ENCODE measurements around the gene STARD10. TPM values are rescaled to one million over a fixed set of nuclear protein-coding genes. Genes with fewer than 3 reads are reported as not detected.

The STARD10 gene
- total and polyA plus RNA-seq, 11 donors: 35.2 to 237 (median 55.2) TPM

DNA sequence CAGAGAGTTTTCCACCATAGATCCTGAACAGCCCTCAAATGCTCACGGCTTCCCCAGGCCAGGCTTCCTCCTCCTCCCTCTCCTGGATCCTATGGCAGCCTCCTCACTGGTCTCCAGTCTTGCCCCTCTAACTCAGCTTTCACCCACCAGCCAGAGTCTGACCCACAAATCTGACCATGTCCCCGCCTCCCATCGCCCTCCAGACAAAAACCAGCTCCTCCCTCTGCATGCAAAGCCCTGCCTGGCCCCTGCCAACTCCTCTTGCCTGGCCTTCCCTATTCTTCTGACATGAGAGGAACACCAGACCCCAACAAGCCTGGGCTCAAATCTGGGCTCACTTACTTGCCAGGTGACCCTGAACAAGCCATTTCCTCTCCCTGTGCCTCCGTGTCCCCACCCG is 87.3 kb downstream of the STARD10 start:
- no peaks in the 10 kb centered on the region for H3K27me3 ChIP-seq
- no peak for ATAC-seq
- peaks cover 0 to 25% (median 11%) of the 10 kb centered on the region in 12 donors for H3K4me1 ChIP-seq
- H3K27ac ChIP-seq: no peak overlapping the region
- 83 to 97% (median 88%) methylated on average over 5 of the region's 5 CpGs for WGBS, 4 donors
- H3K36me3 ChIP-seq: peaks cover 0 to 99% (median 84%) of the 10 kb centered on the region in 9 donors
- no peak overlapping the region for H3K4me3 ChIP-seq
- no peak for TF ChIP-seq POLR2A (IDR thresholded peaks at IDR 0.05)
- TF ChIP-seq, protein P1, sequence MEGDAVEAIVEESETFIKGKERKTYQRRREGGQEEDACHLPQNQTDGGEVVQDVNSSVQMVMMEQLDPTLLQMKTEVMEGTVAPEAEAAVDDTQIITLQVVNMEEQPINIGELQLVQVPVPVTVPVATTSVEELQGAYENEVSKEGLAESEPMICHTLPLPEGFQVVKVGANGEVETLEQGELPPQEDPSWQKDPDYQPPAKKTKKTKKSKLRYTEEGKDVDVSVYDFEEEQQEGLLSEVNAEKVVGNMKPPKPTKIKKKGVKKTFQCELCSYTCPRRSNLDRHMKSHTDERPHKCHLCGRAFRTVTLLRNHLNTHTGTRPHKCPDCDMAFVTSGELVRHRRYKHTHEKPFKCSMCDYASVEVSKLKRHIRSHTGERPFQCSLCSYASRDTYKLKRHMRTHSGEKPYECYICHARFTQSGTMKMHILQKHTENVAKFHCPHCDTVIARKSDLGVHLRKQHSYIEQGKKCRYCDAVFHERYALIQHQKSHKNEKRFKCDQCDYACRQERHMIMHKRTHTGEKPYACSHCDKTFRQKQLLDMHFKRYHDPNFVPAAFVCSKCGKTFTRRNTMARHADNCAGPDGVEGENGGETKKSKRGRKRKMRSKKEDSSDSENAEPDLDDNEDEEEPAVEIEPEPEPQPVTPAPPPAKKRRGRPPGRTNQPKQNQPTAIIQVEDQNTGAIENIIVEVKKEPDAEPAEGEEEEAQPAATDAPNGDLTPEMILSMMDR (IDR thresholded peaks at IDR 0.05): no peak
- DNase-seq: no peak
- intact Hi-C loops (cut with DNase I): no loop called here
- no peaks in the 10 kb centered on the region for H3K9me3 ChIP-seq

DNA sequence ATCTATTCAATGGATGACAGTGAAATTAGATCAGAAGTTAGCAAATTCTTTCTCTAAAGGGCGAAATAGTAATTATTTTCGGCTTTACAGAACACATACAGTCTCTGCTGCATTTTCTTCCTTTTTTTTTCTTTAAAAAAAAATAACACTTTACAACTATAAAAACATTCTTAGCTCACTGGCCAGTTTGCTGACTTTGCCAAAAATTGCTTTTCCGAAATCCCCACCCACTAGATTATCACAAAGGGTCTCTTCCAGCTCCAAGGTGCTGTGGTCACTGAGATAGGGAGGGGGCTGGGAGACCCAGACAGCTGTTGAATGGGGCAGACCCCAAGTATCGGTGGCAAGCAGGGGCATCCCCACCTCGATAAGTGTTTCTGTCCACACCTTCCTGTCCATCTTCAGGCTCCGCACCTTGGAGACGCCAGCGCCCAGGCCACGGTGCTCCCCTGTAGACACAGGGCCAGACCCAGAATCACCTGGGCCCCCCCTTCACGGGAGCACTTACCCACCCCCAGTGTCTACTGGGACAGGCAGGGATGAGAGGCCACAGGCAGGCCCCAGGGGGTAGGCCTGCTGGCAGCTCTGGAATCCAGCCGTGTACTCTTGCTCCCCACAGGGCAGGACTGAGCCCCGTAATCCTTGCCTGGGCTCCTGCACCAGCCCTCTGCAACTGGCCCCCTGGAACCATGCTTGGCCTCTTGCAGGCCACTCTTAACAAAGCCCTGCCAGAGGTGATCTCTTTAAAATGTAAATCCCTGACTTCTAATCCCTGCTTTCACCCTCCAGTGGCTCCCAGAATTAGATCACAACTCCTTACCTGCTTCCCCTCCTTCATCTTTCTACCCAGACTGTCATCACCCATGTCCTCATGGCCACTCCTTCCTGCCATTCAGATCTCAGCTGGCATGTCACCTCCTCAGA is 88.1 kb downstream of the STARD10 start:
- no peak for TF ChIP-seq POLR2A (IDR thresholded peaks at IDR 0.05)
- TF ChIP-seq, protein P1 (IDR thresholded peaks at IDR 0.05): no peak
- intact Hi-C loops (cut with DNase I): no loop called here
- Histone ChIP-seq H3K27ac (no peak overlapping the region), H3K36me3 (peaks cover 0 to 99% (median 84%) of the 10 kb centered on the region in 9 donors), H3K4me1 (peaks cover 0 to 28% (median 11%) of the 10 kb centered on the region in 12 donors), H3K4me3 (no peak overlapping the region), H3K9me3 (no peaks in the 10 kb centered on the region), H3K27me3 (no peaks in the 10 kb centered on the region)
- DNase-seq (no peak), ATAC-seq (no peak)
- WGBS, 4 donors: 80 to 91% (median 84%) methylated on average over 11 to 12 of the region's 12 CpGs

GRCh38 chr11:72704783-72705265 is 89.0 kb downstream of the STARD10 start:
- intact Hi-C loops (cut with DNase I): no loop called here
- Histone ChIP-seq H3K27me3 (no peaks in the 10 kb centered on the region), H3K27ac (peak overlapping the region in 3 of 12 donors; percentile 28 to 82 (median 52)), H3K4me1 (peaks cover 0 to 34% (median 15%) of the 10 kb centered on the region in 12 donors), H3K36me3 (peaks cover 0 to 99% (median 84%) of the 10 kb centered on the region in 9 donors), H3K4me3 (no peak overlapping the region), H3K9me3 (no peaks in the 10 kb centered on the region)
- ATAC-seq (no peak), DNase-seq (no peak)
- no peak for TF ChIP-seq POLR2A (IDR thresholded peaks at IDR 0.05)
- TF ChIP-seq, protein P1 (IDR thresholded peaks at IDR 0.05): no peak
- WGBS, 4 donors: 59 to 74% (median 64%) methylated on average over 4 of the region's 4 CpGs

Small RNAs within 50 kb of the gene (microRNA-seq; reads per million reads assigned to microRNA genes)
- 0 reads per million in 4 donors for gene MIR4692

Other genes starting within 250 kb of the STARD10 start
- gene PDE2A, start 119.6 kb downstream of the STARD10 start, total RNA-seq: 10 to 100 TPM; 16.8 to 53.7 (median 23.7) TPM
- gene PDE2A, start 119.6 kb downstream of the STARD10 start, polyA plus RNA-seq: 10 to 100 TPM; 23.2 to 24.1 TPM
- gene ARAP1, start 41.6 kb downstream of the STARD10 start, total RNA-seq: 100 to 1,000 TPM in 2 of 9 donors, 10 to 100 TPM in 7; 35.4 to 116 (median 44.0) TPM
- gene ARAP1, start 41.6 kb downstream of the STARD10 start, polyA plus RNA-seq: 10 to 100 TPM; 37.7 to 42.0 TPM
- gene ATG16L2, start 20.4 kb upstream of the STARD10 start, total RNA-seq: 10 to 100 TPM in 7 of 9 donors, 1 to 10 TPM in 2; 6.0 to 28.9 (median 13.2) TPM
- gene ATG16L2, start 20.4 kb upstream of the STARD10 start, polyA plus RNA-seq: 10 to 100 TPM in 1 of 2 donors, 1 to 10 TPM in 1; 8.3 to 24.2 TPM

Data from heart left ventricle (tissue), 16 donors.